H1 (cell line): ENCODE measurements around the gene TXNDC2. TPM values are rescaled to one million over a fixed set of nuclear protein-coding genes. Genes with fewer than 3 reads are reported as not detected.

Experiments used
- CREB1 ChIP-seq: IDR thresholded peaks from 2 replicates; pipeline ENCODE4 v1.6.1; 2012; ENCODE audit warnings: inconsistent platforms
- JUN ChIP-seq: IDR thresholded peaks from 2 replicates; pipeline ENCODE4 v1.6.1; 2011; ENCODE audit warnings: low read depth, mild to moderate bottlenecking, improper control_type of control experiment, low read length
- NANOG ChIP-seq: IDR thresholded peaks from 2 replicates; pipeline ENCODE4 v1.6.1; 2011; ENCODE audit warnings: low read length, low read depth, mild to moderate bottlenecking, inconsistent platforms; ENCODE audit not compliant: insufficient read depth, poor library complexity, severe bottlenecking
- POU5F1 ChIP-seq: IDR thresholded peaks from 2 replicates; pipeline ENCODE4 v1.6.1; 2011; ENCODE audit warnings: low read depth, mild to moderate bottlenecking, low read length, moderate library complexity
- polyA plus RNA-seq, 7 experiments: library from polyadenylated mRNA; depleted of rRNA in 3 of 7; stranded (reverse) in 5 of 7; unstranded in 2 of 7; fragments of >200 nt in 5 of 7; fragments of 200-250 nt in 2 of 7; gene quantifications; 1 replicate in 5 of 7; 2 replicates in 1 of 7; 4 replicates in 1 of 7; pipeline versions ENCODE4 v1.2.1 to v1.2.3, GENCODE V29; 2011 to 2013; ENCODE audit warnings: missing spikeins in 2 of 7, mixed read lengths in 2 of 7
- small RNA-seq: library from polyadenylated mRNA; stranded (forward); fragments of <200 nt; extraction: miRNeasy Mini kit (QIAGEN cat#:217004); gene quantifications from one replicate; pipeline ENCODE3, GENCODE V24; 2013; ENCODE audit not compliant: insufficient read depth
- total RNA-seq: library from RNA; stranded (reverse); fragmentation: NEBNext Ultra II Directional; extraction: Animal tissue kit (Norgen Biotek cat#: 25700); gene quantifications from 2 replicates; pipeline ENCODE4 v1.2.1, GENCODE V29; 2021

The TXNDC2 gene
- total and polyA plus RNA-seq, 2 of the 8 experiments (the other 6 are each of a cell fraction or from before 2014, with no cell fraction given), result 0.09 TPM; not detected in 1

DNA sequence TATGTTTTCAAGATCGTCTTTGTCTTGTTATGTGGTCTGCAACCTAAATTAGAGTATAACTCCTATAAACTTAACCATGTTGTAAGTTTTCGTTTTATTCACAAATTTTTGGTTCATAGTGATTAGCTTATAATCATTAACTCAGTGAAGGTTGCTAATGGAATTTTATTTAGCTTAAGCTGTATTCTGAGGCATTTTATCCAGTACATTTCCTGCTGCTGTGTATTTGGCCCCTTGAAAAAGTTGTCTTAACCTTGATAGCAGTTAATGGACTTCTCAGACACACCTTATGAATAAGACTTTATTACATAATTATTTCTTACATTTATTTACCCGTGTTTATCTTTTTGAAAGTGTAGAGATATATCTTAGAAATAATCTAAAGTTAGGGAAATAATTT lies 48.5 kb downstream of the TXNDC2 start (continued):
- TF ChIP-seq CREB1 (no peak), JUN (no peak), POU5F1 (no peak), NANOG (no peak)

Small RNA genes lying within 50 kb of the gene (small RNA-seq; reads per million reads assigned to genes)
- gene RNA5SP449 (not detected), gene RNA5SP450 (not detected)

Other genes starting within 250 kb of the TXNDC2 start
- gene RAB31, start 177.7 kb upstream of the TXNDC2 start, total RNA-seq, result 39.3 and 40.9 TPM in 2 replicates
- 15.2 TPM in 2 replicates for gene RAB31, start 177.7 kb upstream of the TXNDC2 start, polyA plus RNA-seq (2011; rRNA removed)
- gene VAPA, start 28.0 kb downstream of the TXNDC2 start, total RNA-seq, result 128 and 130 TPM in 2 replicates
- 44.4 and 79.7 TPM in 2 replicates for gene VAPA, start 28.0 kb downstream of the TXNDC2 start, polyA plus RNA-seq (2011; rRNA removed)